Measurements from ENCODE around the gene SIAH1. TPM values are rescaled to one million over a fixed set of nuclear protein-coding genes. Genes with fewer than 3 reads are reported as not detected.

SIAH1 gene
- total and polyA plus RNA-seq, 9 of the 15 experiments (the other 6 are each of a cell fraction or from before 2014, with no cell fraction given) = 4.1 to 14.3 (median 12.5) TPM

DNA sequence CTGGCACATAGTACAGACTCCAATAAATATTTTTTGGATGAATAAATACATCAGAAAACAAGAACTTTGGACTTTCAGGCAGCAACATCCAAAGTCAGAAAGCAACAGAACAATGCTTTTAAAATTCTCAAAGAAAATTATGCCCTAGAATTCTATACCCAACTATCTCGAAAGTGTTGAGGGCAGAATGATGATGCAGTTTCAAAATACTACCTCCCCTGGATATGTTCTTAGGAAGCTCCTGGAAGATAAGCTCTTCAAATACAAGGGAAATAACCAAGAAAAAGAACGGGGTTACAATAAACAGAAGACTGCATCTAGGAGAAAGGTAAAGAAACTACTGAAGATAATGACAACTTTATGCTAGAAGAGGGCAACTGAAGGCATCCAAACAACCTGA is 11.0 kb downstream of the SIAH1 start:
- ChIA-PET CTCF (ENCODE audit: low intra/inter-chr PET ratio) (no interaction called here), POLR2A (interaction anchor here (0.9 to 5.2 kb wide), 4 partner anchors 8 to 114 kb away, joined by 3 to 48 read pairs (median 7); partner anchors contain the start of gene SIAH1)
- no peak overlapping the region for H3K9ac ChIP-seq (ENCODE audit: insufficient read depth in 1 of 2, low read depth in 2 of 2, low read length in 2 of 2)
- BruUV-seq (replicated peaks) = no TSS peak
- H3K4me3 ChIP-seq = no peak overlapping the region
- no peaks in the 10 kb centered on the region for H3K27me3 ChIP-seq (ENCODE audit: control insufficient read depth in 2 of 2, insufficient read depth in 2 of 2, low read length in 2 of 2)
- no peak overlapping the region for H3K27ac ChIP-seq (ENCODE audit: extremely low read depth, low read depth, low read length)
- DNase-seq (ENCODE audit: extremely low read depth in 1 of 4, low spot score in 3 of 4) = peak in 1 of 4 experiments; percentile 23
- H4K20me1 ChIP-seq (replicated peaks; ENCODE audit: control insufficient read depth, insufficient read depth, low read length) = peaks cover 23% of the 10 kb centered on the region
- peaks cover 13 to 28% of the 10 kb centered on the region in 2 experiments; a peak in 4 of 5 replicates for H3K4me1 ChIP-seq (replicated peaks in 1 of 2; ENCODE audit: control insufficient read depth in 2 of 2, insufficient read depth in 2 of 2, low read length in 2 of 2)
- intact Hi-C loops (cut with micrococcal nuclease) (no loop called here), in situ Hi-C loops (cut with MboI) (no loop called here)
- no peaks in the 10 kb centered on the region for H3K36me3 ChIP-seq (ENCODE audit: control insufficient read depth, insufficient read depth, low read length)
- no peak overlapping the region for H2AFZ ChIP-seq (ENCODE audit: low read depth, low read length)
- no peaks in the 10 kb centered on the region for H3K9me3 ChIP-seq (replicated peaks; ENCODE audit: control insufficient read depth, insufficient read depth, low read depth, low read length)
- H3K79me2 ChIP-seq (ENCODE audit: control insufficient read depth, insufficient read depth, low read length) = peaks cover 96% of the 10 kb centered on the region
- peak overlapping the region; percentile 32; the same call in 1 of the 2 replicates for H3K4me2 ChIP-seq (ENCODE audit: insufficient read depth, low read length)
- no peaks in the 10 kb centered on the region for H3K9me1 ChIP-seq (ENCODE audit: control insufficient read depth, insufficient read depth, low read length)
- peak; percentile 56 for FAIRE-seq
- ATAC-seq = peak; percentile 34; the same call in 2 of the 3 replicates
- 0% methylated on average over 2 of the region's 2 CpGs for WGBS (ENCODE audit: insufficient coverage, low coverage, missing lambda C conversion rate)
- TF ChIP-seq SMAD2 (IDR thresholded peaks at IDR 0.05; ENCODE audit: low read depth, low read length) (no peak), TRIM28 (IDR thresholded peaks at IDR 0.05) (no peak), ZNF589 (CRISPR knock-in tag; IDR thresholded peaks at IDR 0.05; ENCODE audit: low read depth) (no peak), NFE2 (IDR thresholded peaks at IDR 0.05; ENCODE audit: low read depth) (peak; percentile 62; the same call in 1 of the 2 replicates), TCF7L2 (IDR thresholded peaks at IDR 0.05; ENCODE audit: low read depth, low read length) (no peak), ZNF445 (CRISPR knock-in tag; IDR thresholded peaks at IDR 0.05; ENCODE audit: low read depth) (no peak), PTRF (tag; IDR thresholded peaks at IDR 0.05) (no peak), MAFG (tag; conservative IDR thresholded peaks at IDR 0.05) (peak; percentile 39; the same call in 1 of the 2 replicates), C11orf30 (IDR thresholded peaks at IDR 0.05; ENCODE audit: low read depth) (peak; percentile 52; the same call in 1 of the 2 replicates), SMARCA4 (IDR thresholded peaks at IDR 0.05) (peak; percentile 24; the same call in 1 of the 2 replicates), SMARCA5 (IDR thresholded peaks at IDR 0.05) (no peak)
- TF ChIP-seq, protein P1, sequence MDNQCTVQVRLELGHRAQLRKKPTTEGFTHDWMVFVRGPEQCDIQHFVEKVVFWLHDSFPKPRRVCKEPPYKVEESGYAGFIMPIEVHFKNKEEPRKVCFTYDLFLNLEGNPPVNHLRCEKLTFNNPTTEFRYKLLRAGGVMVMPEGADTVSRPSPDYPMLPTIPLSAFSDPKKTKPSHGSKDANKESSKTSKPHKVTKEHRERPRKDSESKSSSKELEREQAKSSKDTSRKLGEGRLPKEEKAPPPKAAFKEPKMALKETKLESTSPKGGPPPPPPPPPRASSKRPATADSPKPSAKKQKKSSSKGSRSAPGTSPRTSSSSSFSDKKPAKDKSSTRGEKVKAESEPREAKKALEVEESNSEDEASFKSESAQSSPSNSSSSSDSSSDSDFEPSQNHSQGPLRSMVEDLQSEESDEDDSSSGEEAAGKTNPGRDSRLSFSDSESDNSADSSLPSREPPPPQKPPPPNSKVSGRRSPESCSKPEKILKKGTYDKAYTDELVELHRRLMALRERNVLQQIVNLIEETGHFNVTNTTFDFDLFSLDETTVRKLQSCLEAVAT (IDR thresholded peaks at IDR 0.05) = no peak
- TF ChIP-seq, protein P2, sequence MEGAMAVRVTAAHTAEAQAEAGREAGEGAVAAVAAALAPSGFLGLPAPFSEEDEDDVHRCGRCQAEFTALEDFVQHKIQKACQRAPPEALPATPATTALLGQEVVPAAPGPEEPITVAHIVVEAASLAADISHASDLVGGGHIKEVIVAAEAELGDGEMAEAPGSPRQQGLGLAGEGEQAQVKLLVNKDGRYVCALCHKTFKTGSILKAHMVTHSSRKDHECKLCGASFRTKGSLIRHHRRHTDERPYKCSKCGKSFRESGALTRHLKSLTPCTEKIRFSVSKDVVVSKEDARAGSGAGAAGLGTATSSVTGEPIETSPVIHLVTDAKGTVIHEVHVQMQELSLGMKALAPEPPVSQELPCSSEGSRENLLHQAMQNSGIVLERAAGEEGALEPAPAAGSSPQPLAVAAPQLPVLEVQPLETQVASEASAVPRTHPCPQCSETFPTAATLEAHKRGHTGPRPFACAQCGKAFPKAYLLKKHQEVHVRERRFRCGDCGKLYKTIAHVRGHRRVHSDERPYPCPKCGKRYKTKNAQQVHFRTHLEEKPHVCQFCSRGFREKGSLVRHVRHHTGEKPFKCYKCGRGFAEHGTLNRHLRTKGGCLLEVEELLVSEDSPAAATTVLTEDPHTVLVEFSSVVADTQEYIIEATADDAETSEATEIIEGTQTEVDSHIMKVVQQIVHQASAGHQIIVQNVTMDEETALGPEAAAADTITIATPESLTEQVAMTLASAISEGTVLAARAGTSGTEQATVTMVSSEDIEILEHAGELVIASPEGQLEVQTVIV (CRISPR knock-in tag; IDR thresholded peaks at IDR 0.05; ENCODE audit: borderline replicate concordance) = no peak
- TF ChIP-seq, protein P3, sequence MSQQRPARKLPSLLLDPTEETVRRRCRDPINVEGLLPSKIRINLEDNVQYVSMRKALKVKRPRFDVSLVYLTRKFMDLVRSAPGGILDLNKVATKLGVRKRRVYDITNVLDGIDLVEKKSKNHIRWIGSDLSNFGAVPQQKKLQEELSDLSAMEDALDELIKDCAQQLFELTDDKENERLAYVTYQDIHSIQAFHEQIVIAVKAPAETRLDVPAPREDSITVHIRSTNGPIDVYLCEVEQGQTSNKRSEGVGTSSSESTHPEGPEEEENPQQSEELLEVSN (IDR thresholded peaks at IDR 0.05; ENCODE audit: borderline replicate concordance in 1 of 2, extremely low read depth in 1 of 2, insufficient read depth in 1 of 2, insufficient read length in 1 of 2, low read depth in 1 of 2, low read length in 1 of 2, poor library complexity in 1 of 2, severe bottlenecking in 1 of 2) = no peak
- TF ChIP-seq, protein P4, sequence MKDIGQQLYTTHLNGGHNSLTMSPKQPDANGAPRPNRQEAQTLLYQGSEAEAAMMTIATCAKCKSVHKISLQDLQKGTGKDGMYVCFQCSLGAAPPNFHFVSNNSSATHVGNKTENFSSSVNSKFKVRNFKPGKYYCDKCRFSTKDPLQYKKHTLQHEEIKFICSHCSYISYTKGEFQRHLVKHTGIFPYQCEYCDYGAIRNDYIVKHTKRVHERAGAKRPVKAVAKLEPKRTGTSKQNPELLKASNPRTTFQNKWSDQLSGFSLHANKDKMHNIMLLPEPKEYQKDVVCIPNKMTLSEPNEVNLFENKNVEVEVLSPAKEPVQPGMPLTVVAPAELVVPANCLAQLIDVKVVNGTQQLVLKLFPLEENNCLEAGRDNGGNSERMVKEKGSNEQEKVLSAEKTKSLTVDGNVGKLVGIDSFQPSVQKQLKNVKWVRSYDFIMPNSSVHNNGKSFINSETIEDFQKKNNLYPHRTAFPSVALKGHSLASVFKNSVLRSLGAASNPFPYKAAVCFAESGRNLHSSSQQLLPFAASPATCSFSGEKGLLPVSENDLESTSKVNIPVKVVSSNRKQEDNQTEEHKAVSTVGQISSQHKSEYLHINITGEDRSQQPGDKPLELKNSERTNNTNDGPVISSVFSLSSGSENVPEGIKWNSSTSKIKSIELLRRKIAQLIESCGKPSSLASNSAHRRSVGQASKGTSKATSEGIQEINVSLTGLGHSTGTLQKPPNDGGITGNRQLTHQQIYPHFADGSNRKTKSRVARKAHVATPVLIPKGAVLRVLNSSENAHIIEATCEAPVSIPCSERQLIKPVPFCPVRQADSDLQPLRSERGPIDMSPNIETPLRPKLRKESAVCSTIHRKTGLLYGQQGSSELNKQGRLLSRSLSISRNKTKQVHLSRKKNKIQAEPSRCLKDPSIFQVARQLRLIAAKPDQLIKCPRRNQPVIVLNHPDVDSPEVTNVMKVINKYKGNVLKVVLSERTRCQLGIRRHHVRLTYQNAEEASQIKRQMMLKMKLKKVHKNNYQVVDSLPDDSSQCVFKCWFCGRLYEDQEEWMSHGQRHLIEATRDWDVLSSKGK (CRISPR knock-in tag; IDR thresholded peaks at IDR 0.05) = no peak

All from K562 (cell line).